GM19372 (cell line): ENCODE results near the gene PNPLA1.

ENCODE experiments used
- ATAC-seq: cut with Tn5 transposase; IDR thresholded peaks from one replicate; pipeline ENCODE4 v1.9.1; 2021; ENCODE audit warnings: mild to moderate bottlenecking, low read depth, moderate library complexity; ENCODE audit not compliant: unreplicated experiment

PNPLA1 gene

DNA sequence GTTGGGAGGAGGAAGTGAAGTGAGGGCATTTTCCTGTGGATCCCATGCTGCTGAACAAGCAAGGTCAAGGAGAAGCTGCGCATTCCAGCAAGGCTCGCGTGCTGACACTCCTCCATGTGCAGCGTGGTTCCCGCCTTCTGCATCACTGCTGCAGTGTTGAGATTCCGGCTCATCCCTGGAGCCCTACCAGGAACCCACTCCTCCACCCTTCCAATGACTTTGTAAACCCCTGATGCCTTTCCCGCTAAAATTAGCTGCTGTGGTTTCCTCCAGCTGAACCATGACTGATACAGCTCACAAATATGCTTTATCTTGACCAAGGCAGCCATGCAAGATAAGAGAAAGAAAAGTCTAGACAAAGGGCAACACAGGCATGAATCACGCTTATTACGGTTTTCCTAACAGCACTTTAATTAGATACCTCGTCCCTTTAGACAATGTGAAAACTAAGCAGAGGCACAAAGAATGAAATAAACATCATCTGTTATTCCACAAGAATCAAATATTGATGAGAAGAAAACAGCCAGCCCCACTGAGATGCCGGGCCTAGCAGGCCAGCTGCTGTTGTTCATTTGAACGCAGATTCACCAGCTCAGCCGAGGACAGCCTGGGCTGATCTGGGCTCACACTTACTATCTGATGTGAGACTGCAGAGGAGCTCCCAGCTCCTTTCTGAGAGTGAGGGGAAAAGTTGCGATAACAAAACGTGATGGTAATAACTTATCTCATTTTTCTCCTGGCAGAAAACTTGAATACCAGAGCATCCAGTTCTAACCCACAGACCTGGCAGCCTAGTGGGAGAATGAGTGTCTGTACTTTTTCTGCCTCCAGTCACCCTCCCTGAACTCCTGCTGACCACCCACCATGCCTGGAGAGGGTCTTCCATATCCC, 81.1 kb downstream of the PNPLA1 start:
- no peak for ATAC-seq

- ATAC-seq: no peak
Observed at GRCh38 chr6:36352477-36353157, 82.8 kb downstream of the PNPLA1 start.

- no peak for ATAC-seq
Observed at GRCh38 chr6:36353411-36353915, 83.6 kb downstream of the PNPLA1 start.

DNA sequence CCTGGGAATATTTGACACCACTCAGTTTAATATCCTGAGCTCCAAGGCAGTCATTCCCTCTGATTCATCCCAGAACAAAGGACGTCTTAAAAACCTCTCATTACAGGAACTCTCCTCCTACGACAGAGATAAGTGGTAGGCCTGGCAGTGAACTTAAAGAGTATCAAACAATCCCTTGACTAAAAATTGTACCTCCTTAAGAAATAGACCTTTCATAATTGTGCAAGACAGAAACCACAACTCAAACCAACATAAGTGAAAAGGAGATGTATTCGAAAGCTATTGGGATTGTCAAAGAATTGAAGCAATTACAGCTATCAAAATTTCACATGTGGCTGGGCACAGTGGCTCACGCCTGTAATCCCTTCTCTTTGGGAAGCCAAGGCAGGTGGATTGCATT, 86.0 kb downstream of the PNPLA1 start:
- no peak for ATAC-seq

DNA sequence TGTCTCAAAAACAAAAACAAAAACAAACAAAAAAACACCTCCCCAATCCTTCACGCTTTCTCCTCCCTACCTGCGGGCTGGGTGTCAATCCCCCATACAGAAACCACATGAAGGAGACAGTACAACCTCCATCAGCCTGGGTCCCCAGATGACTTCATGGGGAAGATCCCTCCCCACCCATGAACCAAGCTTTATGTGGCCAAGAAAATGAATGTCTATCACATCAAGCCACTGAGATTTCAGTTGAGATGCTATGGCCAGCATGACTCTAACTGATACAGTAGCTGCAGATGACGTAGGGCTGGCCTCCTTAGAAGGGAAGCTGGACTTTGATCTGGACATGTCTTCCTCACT, 88.0 kb downstream of the PNPLA1 start:
- no peak for ATAC-seq
